ENCODE measurements around the gene CREB1.

DNA sequence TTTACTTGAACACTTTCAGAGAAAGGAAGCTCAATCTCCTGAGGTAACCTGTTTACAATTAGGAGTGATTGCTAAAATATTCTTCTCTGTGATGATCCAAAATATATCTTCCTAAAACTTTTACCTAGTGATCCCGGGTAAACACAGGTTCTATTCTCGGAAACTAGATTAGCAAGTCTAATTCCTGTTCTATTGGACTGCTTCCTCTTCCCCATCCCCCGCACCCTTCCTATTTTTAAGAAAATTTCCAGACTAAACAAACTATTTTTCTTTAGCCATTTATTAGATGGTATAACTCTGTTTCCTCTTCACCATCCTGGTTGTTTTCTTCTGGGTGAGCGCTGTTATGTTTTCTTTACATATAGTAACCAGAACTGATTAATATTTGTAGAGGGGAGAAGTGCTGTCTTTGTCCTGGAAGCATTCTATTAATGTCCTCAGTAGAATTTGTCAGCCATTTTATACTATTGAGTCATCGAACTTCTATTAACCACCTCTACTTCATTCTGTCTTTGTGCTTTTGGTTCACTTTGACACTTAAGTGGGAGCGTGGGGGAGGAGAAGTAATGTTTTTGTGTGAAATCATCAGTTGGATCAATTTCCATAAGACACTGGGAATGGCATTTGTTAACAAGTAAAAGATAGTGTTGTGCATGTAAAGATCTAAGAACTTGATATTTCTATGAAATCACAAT, 31.8 kb downstream of the CREB1 start:
- TF ChIP-seq, protein P1, sequence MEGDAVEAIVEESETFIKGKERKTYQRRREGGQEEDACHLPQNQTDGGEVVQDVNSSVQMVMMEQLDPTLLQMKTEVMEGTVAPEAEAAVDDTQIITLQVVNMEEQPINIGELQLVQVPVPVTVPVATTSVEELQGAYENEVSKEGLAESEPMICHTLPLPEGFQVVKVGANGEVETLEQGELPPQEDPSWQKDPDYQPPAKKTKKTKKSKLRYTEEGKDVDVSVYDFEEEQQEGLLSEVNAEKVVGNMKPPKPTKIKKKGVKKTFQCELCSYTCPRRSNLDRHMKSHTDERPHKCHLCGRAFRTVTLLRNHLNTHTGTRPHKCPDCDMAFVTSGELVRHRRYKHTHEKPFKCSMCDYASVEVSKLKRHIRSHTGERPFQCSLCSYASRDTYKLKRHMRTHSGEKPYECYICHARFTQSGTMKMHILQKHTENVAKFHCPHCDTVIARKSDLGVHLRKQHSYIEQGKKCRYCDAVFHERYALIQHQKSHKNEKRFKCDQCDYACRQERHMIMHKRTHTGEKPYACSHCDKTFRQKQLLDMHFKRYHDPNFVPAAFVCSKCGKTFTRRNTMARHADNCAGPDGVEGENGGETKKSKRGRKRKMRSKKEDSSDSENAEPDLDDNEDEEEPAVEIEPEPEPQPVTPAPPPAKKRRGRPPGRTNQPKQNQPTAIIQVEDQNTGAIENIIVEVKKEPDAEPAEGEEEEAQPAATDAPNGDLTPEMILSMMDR (IDR thresholded peaks at IDR 0.05): no peak
- TF ChIP-seq POLR2A (IDR thresholded peaks at IDR 0.05): no peak
- TF ChIP-seq EP300 (IDR thresholded peaks at IDR 0.05; ENCODE audit: low read depth): no peak
- TF ChIP-seq POLR2AphosphoS5 (IDR thresholded peaks at IDR 0.05): no peak
